Measurements from ENCODE around the gene TTLL5.

TTLL5 gene

GRCh38 chr14:75909630-75910029 is 248.6 kb downstream of the TTLL5 start:
- TF ChIP-seq NFIC (IDR thresholded peaks at IDR 0.05) (no peak), FOXM1 (IDR thresholded peaks at IDR 0.05; ENCODE audit: borderline replicate concordance, low read depth) (no peak), ZBTB7A (IDR thresholded peaks at IDR 0.05; ENCODE audit: low read depth) (no peak), TCF12 (IDR thresholded peaks at IDR 0.05; ENCODE audit: low read depth) (no peak), REST (IDR thresholded peaks at IDR 0.05; ENCODE audit: low read depth) (no peak), TAF1 (IDR thresholded peaks at IDR 0.05; ENCODE audit: low read depth) (no peak), EGR1 (IDR thresholded peaks at IDR 0.05) (no peak), YY1 (IDR thresholded peaks at IDR 0.05; ENCODE audit: low read depth) (no peak), CREB1 (IDR thresholded peaks at IDR 0.05; ENCODE audit: low read depth) (no peak), EP300 (IDR thresholded peaks at IDR 0.05; ENCODE audit: borderline replicate concordance) (no peak), MAX (IDR thresholded peaks at IDR 0.05) (no peak)

- TF ChIP-seq TAF1 (IDR thresholded peaks at IDR 0.05; ENCODE audit: low read depth) (no peak), FOXM1 (IDR thresholded peaks at IDR 0.05; ENCODE audit: borderline replicate concordance, low read depth) (no peak), YY1 (IDR thresholded peaks at IDR 0.05; ENCODE audit: low read depth) (no peak), MAX (IDR thresholded peaks at IDR 0.05) (no peak), EGR1 (IDR thresholded peaks at IDR 0.05) (no peak), CEBPB (IDR thresholded peaks at IDR 0.05) (no peak), TEAD4 (IDR thresholded peaks at IDR 0.05) (no peak), CREB1 (IDR thresholded peaks at IDR 0.05; ENCODE audit: low read depth) (no peak)
These were observed 249.0 kb downstream of the TTLL5 start for GRCh38 chr14:75910048-75910447.

GRCh38 chr14:75911883-75912282 is 250.8 kb downstream of the TTLL5 start:
- TF ChIP-seq CREB1 (IDR thresholded peaks at IDR 0.05; ENCODE audit: low read depth) (0 out of 2 replicates have a peak, but pooled peaks have one; percentile 13), FOXM1 (IDR thresholded peaks at IDR 0.05; ENCODE audit: borderline replicate concordance, low read depth) (no peak)

- TF ChIP-seq USF1 (IDR thresholded peaks at IDR 0.05) (no peak), TEAD4 (IDR thresholded peaks at IDR 0.05) (no peak), TAF1 (IDR thresholded peaks at IDR 0.05; ENCODE audit: low read depth) (no peak), TCF12 (IDR thresholded peaks at IDR 0.05; ENCODE audit: low read depth) (no peak), CEBPB (IDR thresholded peaks at IDR 0.05) (no peak), RAD21 (IDR thresholded peaks at IDR 0.05; ENCODE audit: low read depth) (no peak)
These were observed 252.1 kb downstream of the TTLL5 start for GRCh38 chr14:75913183-75913582.

- no peak for TF ChIP-seq TCF12 (IDR thresholded peaks at IDR 0.05; ENCODE audit: low read depth)
- TF ChIP-seq CEBPB (IDR thresholded peaks at IDR 0.05): peak; percentile 55
- no peak for TF ChIP-seq TAF1 (IDR thresholded peaks at IDR 0.05; ENCODE audit: low read depth)
- TF ChIP-seq RAD21 (IDR thresholded peaks at IDR 0.05; ENCODE audit: low read depth): no peak
- no peak for TF ChIP-seq CREB1 (IDR thresholded peaks at IDR 0.05; ENCODE audit: low read depth)
These were observed 254.0 kb downstream of the TTLL5 start for GRCh38 chr14:75915045-75915444.

- TF ChIP-seq TEAD4 (IDR thresholded peaks at IDR 0.05) (no peak), TAF1 (IDR thresholded peaks at IDR 0.05; ENCODE audit: low read depth) (no peak)
These were observed 256.4 kb downstream of the TTLL5 start for GRCh38 chr14:75917322-75917945.

- no peak for TF ChIP-seq YY1 (IDR thresholded peaks at IDR 0.05; ENCODE audit: low read depth)
- TF ChIP-seq TEAD4 (IDR thresholded peaks at IDR 0.05): no peak
- TF ChIP-seq REST (IDR thresholded peaks at IDR 0.05; ENCODE audit: low read depth): no peak
- no peak for TF ChIP-seq EP300 (IDR thresholded peaks at IDR 0.05; ENCODE audit: borderline replicate concordance)
- no peak for TF ChIP-seq CREB1 (IDR thresholded peaks at IDR 0.05; ENCODE audit: low read depth)
- no peak for TF ChIP-seq EGR1 (IDR thresholded peaks at IDR 0.05)
- TF ChIP-seq NFIC (IDR thresholded peaks at IDR 0.05): no peak
- TF ChIP-seq MAX (IDR thresholded peaks at IDR 0.05): no peak
- TF ChIP-seq USF1 (IDR thresholded peaks at IDR 0.05): no peak
- TF ChIP-seq FOXM1 (IDR thresholded peaks at IDR 0.05; ENCODE audit: borderline replicate concordance, low read depth): no peak
These were observed 256.9 kb downstream of the TTLL5 start for GRCh38 chr14:75917946-75918335.
